ENCODE measurements around the gene P2RY2. TPM values are rescaled to one million over a fixed set of nuclear protein-coding genes. Genes with fewer than 3 reads are reported as not detected.

P2RY2 gene
- total RNA-seq, 1 experiment from 2014 or later, result 22.5 TPM

- H3K4me1 ChIP-seq (replicated peaks; ENCODE audit: insufficient read depth), result peaks cover 49% of the 10 kb centered on the region
- TF ChIP-seq EZH2 (IDR thresholded peaks at IDR 0.05; ENCODE audit: low read depth), result no peak
- no peak for TF ChIP-seq CTCF (conservative IDR thresholded peaks at IDR 0.05)
- POLR2A ChIA-PET (ENCODE audit: unreplicated experiment), result no interaction called here
- H3K36me3 ChIP-seq (ENCODE audit: low read depth), result no peaks in the 10 kb centered on the region; the same call in 1 of the 2 replicates
- peak overlapping the region; percentile 97 for H3K4me2 ChIP-seq
- H3K9me3 ChIP-seq (ENCODE audit: insufficient read depth, low read depth), result no peaks in the 10 kb centered on the region
- peaks cover 5% of the 10 kb centered on the region; the same call in 1 of the 2 replicates for H3F3A ChIP-seq (ENCODE audit: insufficient read depth, low read depth)
- peak overlapping the region; percentile 76 for H2AFZ ChIP-seq
- intact Hi-C loops (cut with micrococcal nuclease; ENCODE audit: unreplicated experiment), result loop anchor here (1.0 kb wide), 3 partner anchors 20 to 32 kb away; no protein-coding TSS in a partner anchor
- peaks cover 44% of the 10 kb centered on the region for H3K79me2 ChIP-seq (ENCODE audit: low read depth)
- peak overlapping the region; percentile 46 for H3K27ac ChIP-seq
- H3K9me2 ChIP-seq (ENCODE audit: insufficient read depth), result no peaks in the 10 kb centered on the region
- BruUV-seq (replicated peaks), result no TSS peak
- DNase-seq, result no peak
- no peaks in the 10 kb centered on the region for H3K27me3 ChIP-seq (ENCODE audit: insufficient read depth, low read depth)
- CTCF ChIA-PET, result interaction anchor here (0.6 to 1.5 kb wide), 3 partner anchors 30 to 265 kb away, joined by 3 to 7 read pairs (median 4); no protein-coding TSS in a partner anchor
- no peaks in the 10 kb centered on the region for H4K20me1 ChIP-seq (ENCODE audit: insufficient read depth)
- H3K4me3 ChIP-seq, result peak overlapping the region; percentile 69
These were observed 323 bp upstream of the P2RY2 start for GRCh38 chr11:73217810-73218105.

GRCh38 chr11:73218830-73219215, 742 bp downstream of the P2RY2 start:
- no TSS peak for BruUV-seq (replicated peaks)
- H4K20me1 ChIP-seq (ENCODE audit: insufficient read depth), result no peaks in the 10 kb centered on the region
- TF ChIP-seq CTCF (conservative IDR thresholded peaks at IDR 0.05) (no peak), EZH2 (IDR thresholded peaks at IDR 0.05; ENCODE audit: low read depth) (no peak)
- H3K4me3 ChIP-seq, result peak overlapping the region; percentile 69
- H3K27ac ChIP-seq, result no peak overlapping the region
- no peaks in the 10 kb centered on the region for H3K9me3 ChIP-seq (ENCODE audit: insufficient read depth, low read depth)
- peak overlapping the region; percentile 97 for H3K4me2 ChIP-seq
- H3K36me3 ChIP-seq (ENCODE audit: low read depth), result no peaks in the 10 kb centered on the region; the same call in 1 of the 2 replicates
- H3K79me2 ChIP-seq (ENCODE audit: low read depth), result peaks cover 44% of the 10 kb centered on the region
- intact Hi-C loops (cut with micrococcal nuclease; ENCODE audit: unreplicated experiment), result loop anchor here (1.0 kb wide), 3 partner anchors 18 to 34 kb away; no protein-coding TSS in a partner anchor
- no peaks in the 10 kb centered on the region for H3K9me2 ChIP-seq (ENCODE audit: insufficient read depth)
- peak overlapping the region; percentile 76 for H2AFZ ChIP-seq
- no peaks in the 10 kb centered on the region for H3K27me3 ChIP-seq (ENCODE audit: insufficient read depth, low read depth)
- peaks cover 40% of the 10 kb centered on the region for H3K4me1 ChIP-seq (replicated peaks; ENCODE audit: insufficient read depth)
- peaks cover 5% of the 10 kb centered on the region; the same call in 1 of the 2 replicates for H3F3A ChIP-seq (ENCODE audit: insufficient read depth, low read depth)
- POLR2A ChIA-PET (ENCODE audit: unreplicated experiment), result no interaction called here
- CTCF ChIA-PET, result interaction anchor here (1.0 to 1.5 kb wide), 3 partner anchors 18 to 33 kb away, joined by 3 to 9 read pairs (median 5); no protein-coding TSS in a partner anchor
- DNase-seq, result no peak

- ChIA-PET CTCF (interaction anchor here (0.6 to 1.5 kb wide), 4 partner anchors 17 to 423 kb away, joined by 3 to 9 read pairs (median 4); no protein-coding TSS in a partner anchor), POLR2A (ENCODE audit: unreplicated experiment) (no interaction called here)
- peaks cover 45% of the 10 kb centered on the region for H3K4me1 ChIP-seq (replicated peaks; ENCODE audit: insufficient read depth)
- no peak for DNase-seq
- peaks cover 48% of the 10 kb centered on the region for H3K79me2 ChIP-seq (ENCODE audit: low read depth)
- peaks cover 5% of the 10 kb centered on the region; the same call in 1 of the 2 replicates for H3F3A ChIP-seq (ENCODE audit: insufficient read depth, low read depth)
- no peak overlapping the region for H2AFZ ChIP-seq
- peak overlapping the region; percentile 97 for H3K4me2 ChIP-seq
- H3K36me3 ChIP-seq (ENCODE audit: low read depth), result no peaks in the 10 kb centered on the region; the same call in 1 of the 2 replicates
- TSS peak; percentile 18 for BruUV-seq (replicated peaks)
- intact Hi-C loops (cut with micrococcal nuclease; ENCODE audit: unreplicated experiment), result no loop called here
- H3K9me2 ChIP-seq (ENCODE audit: insufficient read depth), result no peaks in the 10 kb centered on the region
- H3K27me3 ChIP-seq (ENCODE audit: insufficient read depth, low read depth), result no peaks in the 10 kb centered on the region
- no peak overlapping the region for H3K27ac ChIP-seq
- H3K9me3 ChIP-seq (ENCODE audit: insufficient read depth, low read depth), result no peaks in the 10 kb centered on the region
- peak overlapping the region; percentile 69 for H3K4me3 ChIP-seq
- TF ChIP-seq EZH2 (IDR thresholded peaks at IDR 0.05; ENCODE audit: low read depth), result no peak
- no peak for TF ChIP-seq CTCF (conservative IDR thresholded peaks at IDR 0.05)
- no peaks in the 10 kb centered on the region for H4K20me1 ChIP-seq (ENCODE audit: insufficient read depth)
These were observed 1.6 kb downstream of the P2RY2 start for GRCh38 chr11:73219396-73220285.

Data from PC-9 (cell line).